ENCODE data around the gene PRR27. TPM values are rescaled to one million over a fixed set of nuclear protein-coding genes. Genes with fewer than 3 reads are reported as not detected.
"Not testable (repeated sequence)": the region's sequence is repeated elsewhere in the genome, so short reads cannot be mapped to it uniquely, and the experiment has no call there.

The PRR27 gene
- total and polyA plus RNA-seq, 7 donors, result not detected

DNA sequence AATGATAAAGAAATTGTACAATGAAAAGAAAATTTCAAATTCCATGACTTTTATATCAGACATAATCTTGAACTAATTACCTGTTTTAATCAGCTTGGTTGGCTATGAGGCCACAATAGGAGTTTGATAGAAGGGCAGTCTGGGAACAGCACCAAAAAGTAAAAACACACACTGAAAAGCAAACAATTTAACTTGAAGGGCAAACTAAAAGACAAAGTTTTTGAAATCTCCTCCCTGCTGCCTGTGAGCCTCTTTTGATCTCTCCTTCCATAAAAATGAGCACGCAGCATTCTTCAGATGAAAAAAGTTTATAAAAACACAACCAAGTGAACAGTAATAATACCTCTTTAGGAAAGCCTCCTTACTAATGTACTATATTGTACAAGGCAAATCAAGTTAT is 49.6 kb downstream of the PRR27 start:
- TF ChIP-seq, protein P1, sequence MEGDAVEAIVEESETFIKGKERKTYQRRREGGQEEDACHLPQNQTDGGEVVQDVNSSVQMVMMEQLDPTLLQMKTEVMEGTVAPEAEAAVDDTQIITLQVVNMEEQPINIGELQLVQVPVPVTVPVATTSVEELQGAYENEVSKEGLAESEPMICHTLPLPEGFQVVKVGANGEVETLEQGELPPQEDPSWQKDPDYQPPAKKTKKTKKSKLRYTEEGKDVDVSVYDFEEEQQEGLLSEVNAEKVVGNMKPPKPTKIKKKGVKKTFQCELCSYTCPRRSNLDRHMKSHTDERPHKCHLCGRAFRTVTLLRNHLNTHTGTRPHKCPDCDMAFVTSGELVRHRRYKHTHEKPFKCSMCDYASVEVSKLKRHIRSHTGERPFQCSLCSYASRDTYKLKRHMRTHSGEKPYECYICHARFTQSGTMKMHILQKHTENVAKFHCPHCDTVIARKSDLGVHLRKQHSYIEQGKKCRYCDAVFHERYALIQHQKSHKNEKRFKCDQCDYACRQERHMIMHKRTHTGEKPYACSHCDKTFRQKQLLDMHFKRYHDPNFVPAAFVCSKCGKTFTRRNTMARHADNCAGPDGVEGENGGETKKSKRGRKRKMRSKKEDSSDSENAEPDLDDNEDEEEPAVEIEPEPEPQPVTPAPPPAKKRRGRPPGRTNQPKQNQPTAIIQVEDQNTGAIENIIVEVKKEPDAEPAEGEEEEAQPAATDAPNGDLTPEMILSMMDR (IDR thresholded peaks at IDR 0.05), result no peak
- intact Hi-C loops (cut with DNase I), result no loop called here
- no peak for ATAC-seq
- DNase-seq, result no peak
- Histone ChIP-seq H3K4me1 (no peaks in the 10 kb centered on the region), H3K4me3 (no peak overlapping the region), H3K9me3 (no peaks in the 10 kb centered on the region), H3K27ac (no peak overlapping the region), H3K36me3 (ENCODE audit: insufficient read depth in 1 of 2, low read depth in 1 of 2) (no peaks in the 10 kb centered on the region), H3K27me3 (ENCODE audit: insufficient read depth in 3 of 3, low read length in 2 of 3) (no peaks in the 10 kb centered on the region)
- 64 to 85% (median 67%) methylated on average over 1 of the region's 1 CpG for WGBS, 3 donors

DNA sequence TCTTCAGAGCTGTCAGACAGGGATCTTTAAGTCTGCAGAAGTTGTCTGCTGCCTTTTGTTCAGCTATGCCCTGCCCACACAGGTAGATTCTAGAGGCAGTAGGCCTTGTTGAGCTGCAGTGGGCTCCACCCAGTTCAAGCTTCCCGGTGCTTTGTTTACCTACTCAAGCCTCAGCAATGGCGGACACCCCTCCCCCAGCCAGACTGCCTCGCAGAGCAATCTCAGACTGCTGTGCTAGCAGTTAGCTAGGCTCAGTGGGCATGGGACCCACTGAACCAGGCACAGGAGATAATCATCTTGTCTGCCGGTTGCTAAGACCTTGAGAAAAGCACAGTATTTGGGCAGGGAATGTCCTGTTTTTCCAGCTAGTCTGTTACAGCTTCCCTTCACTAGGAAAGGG is 58.7 kb downstream of the PRR27 start:
- DNase-seq; H3K27ac ChIP-seq; H3K4me1 ChIP-seq; intact Hi-C loops (cut with DNase I); ATAC-seq; H3K27me3 ChIP-seq (ENCODE audit: insufficient read depth in 3 of 3, low read length in 2 of 3); H3K4me3 ChIP-seq; H3K36me3 ChIP-seq (ENCODE audit: insufficient read depth in 1 of 2, low read depth in 1 of 2); H3K9me3 ChIP-seq: not testable (repeated sequence)
- WGBS, 3 donors, result 72 to 86% (median 76%) methylated on average over 4 of the region's 4 CpGs

Other genes with a start within 250 kb of the PRR27 start
- gene CSN1S1, start 223.2 kb upstream of the PRR27 start, total RNA-seq, result not detected
- not detected for gene CSN1S1, start 223.2 kb upstream of the PRR27 start, polyA plus RNA-seq
- not detected for gene CSN2, start 188.5 kb upstream of the PRR27 start, total RNA-seq
- not detected for gene CSN2, start 188.5 kb upstream of the PRR27 start, polyA plus RNA-seq
- gene STATH, start 158.3 kb upstream of the PRR27 start, total RNA-seq, result not detected
- gene STATH, start 158.3 kb upstream of the PRR27 start, polyA plus RNA-seq, result under 1 TPM in 1 of 3 donors, not detected in 2; 0.13 TPM
- gene HTN3, start 125.8 kb upstream of the PRR27 start, total RNA-seq, result not detected
- gene HTN3, start 125.8 kb upstream of the PRR27 start, polyA plus RNA-seq, result not detected
- gene HTN1, start 103.8 kb upstream of the PRR27 start, total RNA-seq, result not detected
- gene HTN1, start 103.8 kb upstream of the PRR27 start, polyA plus RNA-seq, result not detected
- not detected for gene ODAM, start 41.5 kb downstream of the PRR27 start, total RNA-seq
- gene ODAM, start 41.5 kb downstream of the PRR27 start, polyA plus RNA-seq, result not detected
- not detected for gene FDCSP, start 71.9 kb downstream of the PRR27 start, total RNA-seq
- not detected for gene FDCSP, start 71.9 kb downstream of the PRR27 start, polyA plus RNA-seq
- not detected for gene CSN3, start 88.4 kb downstream of the PRR27 start, total RNA-seq
- not detected for gene CSN3, start 88.4 kb downstream of the PRR27 start, polyA plus RNA-seq
- gene CABS1, start 180.7 kb downstream of the PRR27 start, total RNA-seq, result not detected
- not detected for gene CABS1, start 180.7 kb downstream of the PRR27 start, polyA plus RNA-seq
- not detected for gene SMR3A, start 206.5 kb downstream of the PRR27 start, total RNA-seq
- not detected for gene SMR3A, start 206.5 kb downstream of the PRR27 start, polyA plus RNA-seq
- gene SMR3B, start 228.9 kb downstream of the PRR27 start, total RNA-seq, result not detected
- gene SMR3B, start 228.9 kb downstream of the PRR27 start, polyA plus RNA-seq, result not detected
- not detected for gene OPRPN, start 243.7 kb downstream of the PRR27 start, total RNA-seq
- not detected for gene OPRPN, start 243.7 kb downstream of the PRR27 start, polyA plus RNA-seq

Measured in psoas muscle (tissue), 8 donors.